NK-92 (cell line): ENCODE measurements around the gene PKHD1.
"Not testable (repeated sequence)": the region's sequence is repeated elsewhere in the genome, so short reads cannot be mapped to it uniquely, and the experiment has no call there.

Source experiments
- DNase-seq: peaks from one replicate; lab custom pipeline; 2025; ENCODE audit not compliant: unreplicated experiment; lab: John Stamatoyannopoulos, UW

Gene PKHD1

DNA sequence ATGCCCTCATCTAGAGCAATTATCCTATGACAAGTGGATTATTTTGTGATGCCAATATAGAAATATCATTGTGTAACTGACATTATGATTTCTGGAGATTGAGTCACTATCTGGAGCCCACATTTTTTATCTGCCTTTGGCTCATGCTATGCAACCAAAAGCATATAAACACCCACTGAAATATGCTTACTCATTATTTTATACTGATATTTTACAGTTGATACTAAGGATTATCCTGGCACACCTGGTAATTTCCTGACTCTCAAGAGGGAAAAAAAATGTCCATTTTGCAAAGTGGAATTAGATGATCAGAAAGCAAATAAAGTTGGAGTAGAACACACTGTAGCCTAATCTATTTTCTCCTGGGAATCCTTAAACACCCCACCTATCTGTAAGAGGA, 154.5 kb downstream of the PKHD1 start:
- no peak for DNase-seq

DNA sequence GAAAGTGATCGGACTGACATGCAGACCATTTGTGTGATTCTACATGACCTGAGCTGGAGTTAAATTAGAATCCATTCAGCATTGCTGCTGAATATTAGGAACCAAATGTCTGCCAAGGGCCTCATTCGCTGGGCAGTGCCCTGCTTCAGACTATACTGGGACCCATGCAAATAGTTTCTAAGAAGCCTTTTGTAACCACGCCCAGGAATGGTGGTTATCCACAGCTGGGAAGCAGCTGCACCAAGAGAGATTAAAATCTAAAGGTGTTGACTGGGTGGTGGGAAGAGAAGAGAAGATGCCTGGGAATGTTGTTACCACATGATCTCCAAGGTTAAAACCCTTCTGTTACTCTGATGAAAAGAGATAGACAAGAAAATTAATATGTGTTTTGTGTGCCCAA, 156.8 kb downstream of the PKHD1 start:
- DNase-seq = no peak

- DNase-seq = no peak
Measured at GRCh38 chr6:51929934-51930574, 157.4 kb downstream of the PKHD1 start.

- DNase-seq = no peak
Measured at GRCh38 chr6:51928320-51928719, 159.1 kb downstream of the PKHD1 start.

- DNase-seq = no peak
Measured at GRCh38 chr6:51927450-51927849, 160.0 kb downstream of the PKHD1 start.

- DNase-seq = no peak
Measured at GRCh38 chr6:51926125-51926524, 161.3 kb downstream of the PKHD1 start.

GRCh38 chr6:51922479-51922878, 164.9 kb downstream of the PKHD1 start:
- not testable (repeated sequence) for DNase-seq

DNA sequence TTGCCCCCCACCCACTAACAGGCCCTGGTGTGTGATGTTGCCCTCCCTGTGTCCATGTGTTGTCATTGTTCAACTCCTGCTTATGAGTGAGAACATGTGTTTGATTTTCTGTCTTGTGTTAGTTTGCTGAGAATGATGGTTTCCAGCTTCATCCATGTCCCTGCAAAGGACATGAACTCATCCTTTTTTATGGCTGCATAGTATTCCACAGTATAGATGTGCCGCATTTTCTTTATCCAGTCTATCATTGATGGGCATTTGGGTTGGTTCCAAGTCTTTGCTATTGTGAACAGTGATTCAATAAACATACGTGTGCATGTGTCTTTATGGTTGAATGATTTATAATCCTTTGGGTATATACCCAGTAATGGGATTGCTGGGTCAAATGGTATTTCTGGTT, 169.1 kb downstream of the PKHD1 start:
- DNase-seq = not testable (repeated sequence)

- no peak for DNase-seq
Measured at GRCh38 chr6:51915098-51915497, 172.3 kb downstream of the PKHD1 start.

DNA sequence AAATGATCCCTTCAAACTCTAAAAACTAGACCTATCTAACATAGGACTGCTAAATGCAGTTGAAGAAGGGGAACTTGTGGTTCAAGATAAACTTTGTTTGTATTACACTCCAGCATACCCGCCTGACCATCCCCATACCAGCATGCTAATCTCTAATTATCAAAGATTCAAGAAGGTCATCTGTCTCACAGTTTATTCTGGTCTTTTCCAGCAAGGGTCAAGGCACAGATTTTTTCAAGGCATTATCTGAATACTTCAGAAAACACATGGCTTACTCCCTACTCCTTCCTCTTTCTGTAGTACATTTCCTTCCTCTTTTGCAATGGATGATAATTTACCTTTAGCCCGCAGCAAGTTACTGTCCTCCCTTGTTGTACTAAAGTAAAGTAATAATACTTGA, 174.1 kb downstream of the PKHD1 start:
- no peak for DNase-seq

GRCh38 chr6:51910851-51911250, 176.6 kb downstream of the PKHD1 start:
- no peak for DNase-seq

GRCh38 chr6:51908243-51908642, 179.2 kb downstream of the PKHD1 start:
- DNase-seq = no peak

- DNase-seq = no peak
Measured at GRCh38 chr6:51901766-51902764, 185.3 kb downstream of the PKHD1 start.

DNA sequence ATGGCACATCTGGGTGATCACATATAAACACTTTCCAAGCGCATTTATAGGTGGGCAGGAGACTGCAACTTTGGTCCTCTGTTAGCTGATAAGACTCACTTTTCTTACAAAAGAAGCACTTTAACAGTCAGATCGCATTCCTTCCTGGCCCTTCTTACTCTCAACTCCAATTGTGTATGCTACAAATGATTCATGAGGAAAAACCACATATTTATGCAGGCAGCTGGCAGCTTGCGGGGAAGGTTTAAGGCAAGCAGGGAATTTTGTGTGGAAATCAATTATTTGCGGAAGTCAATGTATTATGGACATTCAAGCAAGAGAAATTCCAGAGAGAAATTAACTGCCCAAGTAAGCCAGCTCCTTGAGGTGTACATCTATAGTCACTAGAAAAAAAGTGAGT, 194.0 kb downstream of the PKHD1 start:
- DNase-seq = no peak

DNA sequence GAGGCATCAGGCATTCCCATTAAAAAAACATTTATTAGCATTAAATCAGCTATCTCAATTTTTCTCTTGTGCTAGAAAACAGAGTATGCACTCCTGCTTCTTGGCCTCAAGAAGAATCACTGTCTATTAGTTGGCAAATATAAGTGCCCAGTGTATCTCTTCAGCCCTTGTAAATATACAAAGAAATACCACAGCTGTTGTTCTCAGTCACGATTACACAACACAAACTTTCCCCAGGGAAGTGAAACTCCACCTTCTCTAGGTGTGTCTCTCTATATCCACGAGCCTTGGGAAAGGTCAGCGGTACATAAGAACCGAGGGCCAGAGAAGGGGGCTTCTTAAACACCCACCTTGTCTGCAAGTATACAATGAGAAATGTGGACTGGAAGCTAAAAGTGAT, 194.7 kb downstream of the PKHD1 start:
- no peak for DNase-seq

- no peak for DNase-seq
Measured at GRCh38 chr6:51892339-51892738, 195.1 kb downstream of the PKHD1 start.

GRCh38 chr6:51891784-51892183, 195.6 kb downstream of the PKHD1 start:
- DNase-seq = no peak

- DNase-seq = no peak
Measured at GRCh38 chr6:51887859-51888258, 199.6 kb downstream of the PKHD1 start.

- no peak for DNase-seq
Measured at GRCh38 chr6:51885957-51886356, 201.5 kb downstream of the PKHD1 start.

- no peak for DNase-seq
Measured at GRCh38 chr6:51868591-51869355, 218.6 kb downstream of the PKHD1 start.

DNA sequence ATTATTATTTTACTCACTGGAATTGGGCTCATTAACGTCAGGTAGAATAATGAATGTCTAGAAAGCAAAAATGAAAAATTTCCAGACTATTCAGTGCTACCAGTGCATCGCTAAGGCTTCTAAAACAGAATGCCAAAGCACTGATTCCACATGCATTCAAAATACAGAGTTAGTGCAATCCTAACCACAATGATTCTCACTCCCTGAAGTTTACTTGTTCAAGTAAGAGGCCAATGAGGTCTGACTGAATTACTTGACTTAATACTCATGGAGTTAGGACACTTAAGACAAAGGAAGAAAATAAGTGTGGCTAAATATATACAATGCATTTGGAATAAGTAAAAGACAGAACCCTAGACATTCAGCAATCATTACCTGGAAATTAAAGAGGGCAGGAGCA, 220.5 kb downstream of the PKHD1 start:
- DNase-seq = no peak

- no peak for DNase-seq
Measured at GRCh38 chr6:51865996-51866395, 221.4 kb downstream of the PKHD1 start.
